Naive thymus-derived CD8-positive, alpha-beta T cell (primary cell): ENCODE results near the gene COL5A2. TPM values are rescaled to one million over a fixed set of nuclear protein-coding genes. Genes with fewer than 3 reads are reported as not detected.

Experiments used
- ATAC-seq, 2 donors: fragments of 150-1000 bp; cut with Tn5 transposase in 1 of 2; sonication (Bioruptor Pico), chemical (Tn5 transposase) in 1 of 2; 1 replicate in 1 of 2; 2 replicates in 1 of 2; pipeline ENCODE4 v1.10.0; 2021; ENCODE audit warnings: mild to moderate bottlenecking in 2 of 2, moderate library complexity in 2 of 2
- POLR2A ChIA-PET: fragments of 350-600 bp; sonication (Branson Sonifier 250); formaldehyde crosslinking; loops from one replicate; lab custom pipeline; 2021; ENCODE audit warnings: antibody characterized with exemption; lab: Charles Lee
- DNase-seq, 10 donors: peaks; one replicate each; pipeline versions ENCODE4 v3.0.0 to v3.0.0-alpha.2; 2020 to 2022
- H3K27ac Mint-ChIP-seq, 10 donors: one replicate each; pipeline ENCODE4 v1.8.0; 2020 to 2022; ENCODE audit warnings: mild to moderate bottlenecking in 10 of 10, mixed read lengths in 10 of 10, moderate library complexity in 4 of 10, inconsistent platforms in 1 of 10
- H3K27me3 Mint-ChIP-seq, 5 donors: one replicate each; pipeline ENCODE4 v1.8.0; 2021 to 2022; ENCODE audit warnings: mixed read lengths in 5 of 5
- H3K36me3 Mint-ChIP-seq, 3 donors: one replicate each; pipeline ENCODE4 v1.8.0; 2020 to 2022; ENCODE audit warnings: mixed read lengths in 3 of 3, mild to moderate bottlenecking in 2 of 3, inconsistent platforms in 1 of 3
- H3K4me1 Mint-ChIP-seq, 4 donors: one replicate each; pipeline ENCODE4 v1.8.0; 2021 to 2022; ENCODE audit warnings: mixed read lengths in 4 of 4
- H3K4me3 Mint-ChIP-seq, 10 donors: one replicate each; pipeline ENCODE4 v1.8.0; 2020 to 2022; ENCODE audit warnings: mild to moderate bottlenecking in 10 of 10, mixed read lengths in 10 of 10, moderate library complexity in 6 of 10, inconsistent platforms in 1 of 10
- H3K9me3 Mint-ChIP-seq, 9 donors: one replicate each; pipeline ENCODE4 v1.8.0; 2020 to 2022; ENCODE audit warnings: mixed read lengths in 9 of 9, mild to moderate bottlenecking in 3 of 9, inconsistent platforms in 1 of 9, moderate library complexity in 1 of 9
- polyA plus RNA-seq, 3 donors: library from polyadenylated mRNA; unstranded; fragments of 300-500 nt; fragmentation: Illumina TruSeq; gene quantifications; one replicate each; pipeline ENCODE4 v1.2.3, GENCODE V29; 2021
- total RNA-seq, 8 experiments: library from RNA in 2 of 8; stranded (reverse) in 2 of 8; gene quantifications; one replicate each; pipeline ENCODE4 v1.2.3 and lab custom pipeline; 2021 to 2026

COL5A2 gene
- total and polyA plus RNA-seq, 5 experiments from 2014 or later: 0.10 to 2.1 (median 0.98) TPM; not detected in 1

DNA sequence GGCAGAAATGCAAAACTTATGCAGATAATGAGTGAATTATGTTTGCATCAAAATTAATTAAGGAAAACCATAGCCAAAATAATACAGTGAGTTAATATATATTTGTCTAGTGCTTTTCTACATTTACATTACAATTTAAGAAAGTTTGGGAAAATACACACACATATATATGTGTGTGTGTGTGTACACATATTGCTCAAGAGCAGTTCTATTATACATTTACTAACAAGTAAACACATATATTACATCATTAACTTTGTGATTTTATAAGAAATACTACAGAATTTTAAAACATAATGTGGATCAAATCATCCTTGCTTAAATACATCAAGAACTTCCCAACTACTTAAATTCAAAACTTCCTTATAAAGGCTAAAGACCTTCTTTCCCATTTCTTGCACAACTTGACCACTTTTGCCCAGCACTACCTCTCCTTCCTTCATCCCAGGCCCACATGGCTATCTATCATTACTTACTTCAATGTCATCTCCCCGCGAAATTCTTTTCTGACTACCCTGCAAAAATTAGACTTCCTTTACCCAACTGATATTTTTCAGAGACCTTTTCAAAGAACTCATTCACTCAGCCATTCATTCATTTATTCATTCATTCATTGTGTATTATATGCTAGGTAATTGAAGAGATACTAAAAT is 68.4 kb downstream of the COL5A2 start:
- Mint-ChIP-seq H3K27me3 (peaks cover 0 to 2% (median 0%) of the 10 kb centered on the region in 5 donors), H3K4me1 (no peaks in the 10 kb centered on the region), H3K27ac (no peak overlapping the region), H3K9me3 (no peaks in the 10 kb centered on the region), H3K36me3 (no peaks in the 10 kb centered on the region), H3K4me3 (no peak overlapping the region)
- POLR2A ChIA-PET: no interaction called here
- DNase-seq (no peak), ATAC-seq (no peak)

DNA sequence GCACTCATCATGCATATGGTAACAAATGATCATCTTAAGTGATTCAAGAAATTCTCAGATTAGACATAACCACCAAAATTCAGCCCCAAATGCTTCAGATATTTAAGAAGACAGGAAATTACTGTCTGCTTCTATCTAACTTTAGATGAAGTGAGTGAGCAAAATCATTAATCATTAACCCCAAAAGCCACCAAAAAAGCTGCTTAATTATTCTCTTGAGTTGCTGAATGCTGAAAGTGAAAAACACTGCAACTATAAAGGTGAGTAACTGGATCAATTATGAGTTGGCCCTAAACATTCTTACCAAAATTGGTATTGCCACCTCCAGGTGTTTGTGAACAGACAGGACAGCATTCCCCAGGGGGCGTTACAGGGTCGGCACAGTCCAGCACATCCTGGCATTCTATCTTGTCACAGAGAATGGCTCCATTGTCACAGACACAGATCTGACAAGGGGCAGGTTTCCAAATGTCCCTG is 69.6 kb downstream of the COL5A2 start:
- Mint-ChIP-seq H3K9me3 (no peaks in the 10 kb centered on the region), H3K27ac (no peak overlapping the region), H3K4me3 (no peak overlapping the region), H3K4me1 (peaks cover 0 to 6% (median under 1%) of the 10 kb centered on the region in 4 donors), H3K27me3 (peaks cover 0 to 2% (median 0%) of the 10 kb centered on the region in 5 donors), H3K36me3 (no peaks in the 10 kb centered on the region)
- ATAC-seq (no peak), DNase-seq (no peak)
- POLR2A ChIA-PET: no interaction called here

DNA sequence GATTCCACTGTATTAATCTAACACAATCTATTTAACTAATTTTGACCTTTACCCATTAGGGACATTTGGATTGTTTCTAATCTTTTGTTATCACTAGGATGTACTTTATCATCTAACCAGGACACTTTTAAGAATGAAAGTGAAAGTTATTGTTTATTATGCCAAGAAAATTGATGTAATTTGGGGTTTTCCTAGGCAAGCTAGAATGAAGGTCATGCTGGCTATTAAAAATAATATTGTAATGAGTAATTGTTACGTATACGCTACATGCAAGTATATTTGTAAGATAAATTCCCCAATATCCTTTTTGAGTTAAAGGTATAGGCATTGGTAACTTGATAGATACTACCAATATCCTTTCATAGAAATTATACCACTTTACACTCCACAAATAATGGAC is 74.6 kb downstream of the COL5A2 start:
- peaks cover 0 to 11% (median under 1%) of the 10 kb centered on the region in 4 donors for H3K4me1 Mint-ChIP-seq
- POLR2A ChIA-PET: no interaction called here
- no peak overlapping the region for H3K27ac Mint-ChIP-seq
- no peak for ATAC-seq
- no peak for DNase-seq
- no peaks in the 10 kb centered on the region for H3K9me3 Mint-ChIP-seq
- peak overlapping the region in 1 of 10 donors; percentile 15 for H3K4me3 Mint-ChIP-seq
- H3K36me3 Mint-ChIP-seq: no peaks in the 10 kb centered on the region
- no peaks in the 10 kb centered on the region for H3K27me3 Mint-ChIP-seq

DNA sequence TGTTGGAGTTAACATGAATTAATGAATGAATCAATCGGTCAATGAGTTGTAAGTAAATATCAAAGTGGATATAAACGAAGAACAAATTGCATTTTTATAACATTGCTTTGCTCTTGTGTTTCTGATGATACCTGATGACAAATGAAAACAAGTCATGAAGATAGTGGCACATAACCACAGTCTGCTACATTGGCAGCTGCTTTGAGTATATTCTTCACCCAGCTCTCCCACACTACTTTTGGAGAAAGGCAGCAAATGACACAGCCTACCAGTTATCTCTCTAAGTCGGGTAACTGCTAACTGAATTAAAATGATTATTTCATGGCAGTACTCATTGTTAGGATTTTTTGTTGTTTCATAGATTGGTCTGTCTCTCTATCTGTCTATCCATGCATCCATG is 76.8 kb downstream of the COL5A2 start:
- POLR2A ChIA-PET: no interaction called here

DNA sequence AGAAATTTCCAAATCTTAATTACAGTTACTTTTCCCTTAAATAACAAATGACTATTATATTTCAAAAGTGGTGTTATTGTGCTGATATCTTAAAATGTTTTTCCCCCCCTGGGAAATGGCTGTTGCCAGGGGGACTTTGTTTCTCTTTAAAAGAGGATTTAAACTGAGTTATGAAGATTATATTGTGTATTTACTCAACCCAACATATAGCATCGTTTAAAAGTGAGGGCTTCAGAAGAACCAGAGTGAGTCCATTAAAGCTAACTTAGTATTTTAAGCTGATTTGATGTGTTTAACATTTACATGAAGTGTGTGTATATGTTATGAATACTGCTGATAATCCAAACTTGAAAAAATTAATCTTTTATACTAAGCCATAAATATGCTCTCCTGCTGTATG is 81.6 kb downstream of the COL5A2 start:
- POLR2A ChIA-PET: no interaction called here
- DNase-seq (no peak), ATAC-seq (no peak)
- H3K27me3 Mint-ChIP-seq: no peaks in the 10 kb centered on the region
- H3K36me3 Mint-ChIP-seq: no peaks in the 10 kb centered on the region
- no peak overlapping the region for H3K4me3 Mint-ChIP-seq
- no peaks in the 10 kb centered on the region for H3K9me3 Mint-ChIP-seq
- H3K27ac Mint-ChIP-seq: no peak overlapping the region
- no peaks in the 10 kb centered on the region for H3K4me1 Mint-ChIP-seq

More for the DNA sequence above, 76.8 kb downstream of the COL5A2 start:
- no peaks in the 10 kb centered on the region for H3K36me3 Mint-ChIP-seq
- no peaks in the 10 kb centered on the region for H3K27me3 Mint-ChIP-seq
- H3K27ac Mint-ChIP-seq: no peak overlapping the region
- ATAC-seq: no peak
- H3K9me3 Mint-ChIP-seq: no peaks in the 10 kb centered on the region
- H3K4me3 Mint-ChIP-seq: no peak overlapping the region
- H3K4me1 Mint-ChIP-seq: peaks cover 0 to 11% (median under 1%) of the 10 kb centered on the region in 4 donors
- no peak for DNase-seq

DNA sequence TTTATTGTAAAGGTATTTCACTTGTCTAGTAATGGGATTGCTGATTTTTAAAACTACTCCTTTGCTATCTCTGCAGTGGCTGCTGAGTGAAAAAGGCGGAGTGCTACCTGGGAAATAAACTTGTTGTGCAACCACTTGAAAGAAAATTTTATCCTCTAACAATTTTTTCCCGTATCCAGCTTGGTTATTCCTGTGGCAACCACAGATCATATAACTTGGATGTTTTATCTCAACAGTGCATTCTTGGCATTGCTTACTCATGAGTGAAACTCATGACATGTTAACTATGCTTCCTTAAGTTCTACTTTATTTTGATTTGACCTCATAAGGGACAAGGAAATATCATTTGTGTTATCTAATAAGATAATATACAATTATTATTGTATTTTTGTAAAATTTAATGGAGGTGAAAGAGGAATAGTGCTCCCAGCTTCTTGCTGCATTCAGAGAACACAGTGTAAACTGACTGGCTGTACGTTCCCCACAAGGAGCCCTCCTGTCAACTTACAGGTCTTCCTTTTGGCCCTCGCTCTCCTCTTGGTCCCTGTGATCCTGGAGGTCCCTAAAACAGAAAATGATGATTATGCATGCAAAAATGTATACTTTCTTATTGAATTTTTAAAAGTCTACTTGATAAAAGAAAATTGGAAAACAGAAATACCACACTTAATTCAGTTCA is 82.7 kb downstream of the COL5A2 start:
- POLR2A ChIA-PET: no interaction called here
- ATAC-seq (no peak), DNase-seq (no peak)
- Mint-ChIP-seq H3K27me3 (no peaks in the 10 kb centered on the region), H3K9me3 (no peaks in the 10 kb centered on the region), H3K4me3 (no peak overlapping the region), H3K27ac (no peak overlapping the region), H3K36me3 (no peaks in the 10 kb centered on the region), H3K4me1 (no peaks in the 10 kb centered on the region)

DNA sequence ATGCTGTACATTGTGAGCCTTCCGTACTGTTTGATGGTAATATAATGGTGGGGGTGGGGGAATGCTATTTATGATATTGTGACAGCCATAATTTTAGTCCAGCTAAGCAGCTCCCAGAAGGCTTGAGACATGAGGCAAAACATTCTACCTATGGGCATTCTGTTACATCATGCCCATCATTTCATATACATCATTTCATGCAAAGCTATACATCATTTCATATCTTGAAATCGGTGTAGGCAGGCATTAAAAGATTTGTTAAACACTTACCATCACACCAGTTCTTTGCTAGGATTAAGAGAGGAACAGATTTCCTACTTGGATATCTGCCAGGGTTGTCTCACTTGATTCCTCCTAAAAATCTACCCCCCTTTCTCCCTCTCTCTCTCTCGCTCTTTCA is 84.5 kb downstream of the COL5A2 start:
- no peak for DNase-seq
- H3K4me3 Mint-ChIP-seq: no peak overlapping the region
- POLR2A ChIA-PET: no interaction called here
- H3K27me3 Mint-ChIP-seq: no peaks in the 10 kb centered on the region
- H3K9me3 Mint-ChIP-seq: no peaks in the 10 kb centered on the region
- H3K4me1 Mint-ChIP-seq: peaks cover 0 to 2% (median 0%) of the 10 kb centered on the region in 4 donors
- H3K27ac Mint-ChIP-seq: peak overlapping the region in 1 of 10 donors; percentile 36
- no peak for ATAC-seq
- H3K36me3 Mint-ChIP-seq: no peaks in the 10 kb centered on the region

DNA sequence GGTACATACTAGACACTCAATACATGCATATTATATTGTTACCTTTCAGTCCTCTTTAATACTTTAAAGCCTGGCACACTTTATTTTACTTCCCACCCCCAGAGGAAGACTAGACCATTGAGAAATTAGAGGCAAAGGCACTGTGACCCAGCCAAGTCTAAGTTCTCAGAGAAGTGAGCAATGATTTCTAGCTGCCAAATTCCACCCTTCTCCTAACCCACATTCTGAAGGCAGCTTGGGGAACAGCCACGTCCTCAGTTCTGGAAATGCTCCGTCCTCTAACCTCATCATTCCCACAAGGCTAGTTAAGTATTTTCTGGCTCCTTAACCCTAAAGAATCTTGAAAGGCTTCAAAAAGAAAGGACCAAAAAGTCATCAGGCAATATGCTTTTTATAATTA is 86.6 kb downstream of the COL5A2 start:
- Mint-ChIP-seq H3K27ac (no peak overlapping the region), H3K4me1 (peaks cover 0 to 2% (median 0%) of the 10 kb centered on the region in 4 donors), H3K4me3 (no peak overlapping the region), H3K9me3 (no peaks in the 10 kb centered on the region), H3K36me3 (no peaks in the 10 kb centered on the region), H3K27me3 (no peaks in the 10 kb centered on the region)
- ATAC-seq: no peak
- DNase-seq: no peak
- POLR2A ChIA-PET: no interaction called here

DNA sequence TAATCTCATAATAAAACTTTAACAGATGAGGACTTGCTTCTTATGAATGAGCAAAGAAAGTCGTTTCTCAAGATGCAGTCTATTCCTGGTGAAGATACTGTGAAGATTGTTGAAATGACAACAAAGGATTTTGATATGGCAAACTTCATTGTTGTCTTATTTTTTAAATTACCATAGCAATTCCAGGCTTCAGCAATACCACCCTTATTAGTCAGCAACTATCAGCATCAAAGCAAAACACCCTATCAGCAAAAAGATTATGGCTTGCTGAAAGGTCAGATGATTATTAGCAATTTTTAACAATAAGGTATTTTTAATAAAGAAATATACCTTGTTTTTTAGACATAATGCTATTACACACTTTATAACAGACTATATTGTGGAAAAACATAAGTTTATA is 88.3 kb downstream of the COL5A2 start:
- no peak for DNase-seq
- Mint-ChIP-seq H3K36me3 (no peaks in the 10 kb centered on the region), H3K4me1 (peaks cover 0 to 2% (median 0%) of the 10 kb centered on the region in 4 donors), H3K27me3 (no peaks in the 10 kb centered on the region), H3K27ac (no peak overlapping the region), H3K4me3 (no peak overlapping the region), H3K9me3 (no peaks in the 10 kb centered on the region)
- POLR2A ChIA-PET: no interaction called here
- ATAC-seq: no peak

DNA sequence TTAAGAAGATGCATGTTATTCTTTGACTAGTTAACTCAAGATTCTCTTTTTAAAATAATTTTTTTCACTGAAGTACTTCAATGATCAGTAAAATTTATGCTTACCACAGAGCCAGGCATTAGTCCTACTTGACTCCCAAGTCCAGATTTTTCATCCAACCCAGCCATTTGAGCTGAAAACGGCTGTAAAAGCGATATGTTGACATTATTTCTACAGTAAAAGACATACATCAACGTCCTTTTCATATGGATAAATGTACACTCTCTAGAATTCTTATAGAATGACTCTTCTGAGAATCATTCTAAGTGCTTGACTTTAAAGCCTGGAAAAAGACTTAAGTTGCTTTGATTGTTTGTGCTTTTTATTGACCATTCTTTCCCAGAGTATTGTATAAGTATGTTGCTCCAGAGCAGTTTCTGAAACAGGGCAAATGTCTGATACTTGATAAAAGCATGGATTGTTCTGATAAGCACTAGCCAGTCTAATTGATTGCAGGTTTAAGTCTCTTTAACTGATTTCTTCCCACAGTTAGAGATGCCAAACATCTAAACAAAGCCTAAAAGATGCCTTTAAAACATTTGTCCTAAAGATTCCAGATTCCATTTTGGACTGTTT is 90.9 kb downstream of the COL5A2 start:
- Mint-ChIP-seq H3K36me3 (no peaks in the 10 kb centered on the region), H3K4me1 (peaks cover 0 to 2% (median 0%) of the 10 kb centered on the region in 4 donors), H3K9me3 (no peaks in the 10 kb centered on the region), H3K27me3 (no peaks in the 10 kb centered on the region), H3K4me3 (no peak overlapping the region), H3K27ac (no peak overlapping the region)
- DNase-seq: no peak
- no peak for ATAC-seq
- POLR2A ChIA-PET: no interaction called here

DNA sequence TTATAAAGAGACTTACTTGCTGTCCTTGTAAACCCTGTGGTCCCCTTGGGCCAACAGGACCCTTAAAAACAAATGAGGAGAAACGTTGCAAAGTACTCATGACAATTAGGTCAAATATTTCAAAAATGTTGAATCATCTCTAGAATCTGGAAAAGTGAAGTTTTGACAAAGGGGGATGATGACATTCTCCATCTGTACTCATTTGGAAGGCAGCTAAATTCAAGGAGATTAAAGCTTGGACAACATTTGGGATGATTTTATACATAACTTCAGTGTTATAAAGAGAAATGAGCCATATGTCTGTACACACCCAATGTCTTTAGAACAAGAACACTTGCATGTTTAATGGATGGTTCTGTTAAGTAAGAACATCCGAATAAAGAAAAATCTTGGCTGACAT is 92.9 kb downstream of the COL5A2 start:
- no peaks in the 10 kb centered on the region for H3K27me3 Mint-ChIP-seq
- H3K36me3 Mint-ChIP-seq: no peaks in the 10 kb centered on the region
- POLR2A ChIA-PET: interaction anchor here (1.0 kb wide), 1 partner anchor 316 kb away, joined by 3 read pairs; no protein-coding TSS in a partner anchor
- no peak overlapping the region for H3K4me3 Mint-ChIP-seq
- H3K9me3 Mint-ChIP-seq: no peaks in the 10 kb centered on the region
- DNase-seq: no peak
- H3K27ac Mint-ChIP-seq: no peak overlapping the region
- no peak for ATAC-seq
- H3K4me1 Mint-ChIP-seq: peaks cover 0 to 2% (median 0%) of the 10 kb centered on the region in 4 donors

DNA sequence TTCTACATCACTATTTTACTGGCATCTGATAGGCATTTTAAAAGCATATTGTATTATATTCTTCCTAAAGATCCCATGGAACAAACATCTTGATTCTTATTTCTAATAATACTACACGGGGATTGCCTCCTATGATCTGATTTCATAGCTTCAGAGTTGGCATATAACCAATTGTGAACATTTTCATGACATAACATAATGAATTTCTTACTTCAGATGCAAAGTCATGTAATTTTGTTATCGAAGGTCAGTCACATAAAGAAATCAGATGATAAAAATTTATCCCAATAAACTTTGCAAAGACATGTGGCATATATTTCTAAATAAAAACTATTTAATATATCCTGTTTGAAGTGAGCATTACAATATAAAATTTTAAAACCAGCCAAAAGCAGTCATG is 93.3 kb downstream of the COL5A2 start:
- H3K27ac Mint-ChIP-seq: no peak overlapping the region
- peaks cover 0 to 2% (median 0%) of the 10 kb centered on the region in 4 donors for H3K4me1 Mint-ChIP-seq
- no peak for ATAC-seq
- no peaks in the 10 kb centered on the region for H3K27me3 Mint-ChIP-seq
- no peak for DNase-seq
- no peaks in the 10 kb centered on the region for H3K36me3 Mint-ChIP-seq
- no peaks in the 10 kb centered on the region for H3K9me3 Mint-ChIP-seq
- POLR2A ChIA-PET: interaction anchor here (1.0 kb wide), 1 partner anchor 317 kb away, joined by 3 read pairs; no protein-coding TSS in a partner anchor
- no peak overlapping the region for H3K4me3 Mint-ChIP-seq

DNA sequence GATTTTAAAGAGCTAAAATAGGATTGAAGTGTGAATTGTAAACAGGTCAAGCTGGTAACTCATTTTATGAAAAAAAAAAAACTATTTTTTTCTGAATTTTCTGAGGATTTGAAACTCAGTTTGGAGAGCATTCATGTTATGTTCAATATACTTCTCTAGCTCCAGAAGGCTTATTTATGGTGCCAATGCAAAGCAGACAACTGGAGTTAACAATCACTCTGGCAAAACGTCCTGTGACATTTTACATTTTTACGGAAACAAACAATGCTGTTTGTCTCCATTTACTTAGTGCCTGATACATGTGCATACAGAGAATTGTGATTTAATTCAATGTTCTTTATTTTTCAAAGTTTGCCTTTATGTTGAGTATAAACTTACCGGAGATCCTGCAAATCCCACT is 96.0 kb downstream of the COL5A2 start:
- Mint-ChIP-seq H3K4me1 (no peaks in the 10 kb centered on the region), H3K36me3 (no peaks in the 10 kb centered on the region), H3K9me3 (no peaks in the 10 kb centered on the region), H3K27ac (no peak overlapping the region), H3K4me3 (no peak overlapping the region), H3K27me3 (no peaks in the 10 kb centered on the region)
- DNase-seq (no peak), ATAC-seq (no peak)
- POLR2A ChIA-PET: no interaction called here
